KMS-11 (cell line): Measurements from ENCODE around the gene ZMYND8.

Experiments used
- H2AFZ ChIP-seq: fragments of 200-600 bp; sonication (generic); 2 replicates; pipeline ENCODE4 v1.6.1; 2016; ENCODE audit warnings: antibody characterized with exemption, mixed run types, low read depth
- H3K27ac ChIP-seq: fragments of 200-600 bp; sonication (generic); 2 replicates; pipeline ENCODE4 v1.6.1; 2016; ENCODE audit warnings: mild to moderate bottlenecking, mixed run types
- H3K27me3 ChIP-seq: fragments of 200-600 bp; sonication (generic); 2 replicates; pipeline ENCODE4 v1.6.1; 2017; ENCODE audit warnings: mild to moderate bottlenecking, low read depth, mixed run types, moderate library complexity; ENCODE audit not compliant: insufficient read depth
- H3K36me3 ChIP-seq: fragments of 200-600 bp; sonication (generic); 2 replicates; pipeline ENCODE4 v1.6.1; 2017; ENCODE audit warnings: mild to moderate bottlenecking, mixed run types; ENCODE audit not compliant: insufficient read depth
- H3K4me1 ChIP-seq: fragments of 200-600 bp; sonication (generic); 2 replicates; pipeline ENCODE4 v1.6.1; 2016; ENCODE audit warnings: mild to moderate bottlenecking, low read depth, mixed run types; ENCODE audit not compliant: poor library complexity, severe bottlenecking
- H3K4me2 ChIP-seq: fragments of 200-600 bp; sonication (generic); 2 replicates; pipeline ENCODE4 v1.7.0; 2016; ENCODE audit warnings: mild to moderate bottlenecking, mixed run types
- H3K4me3 ChIP-seq: fragments of 200-600 bp; sonication (generic); IDR thresholded peaks from 2 replicates; pipeline ENCODE4 v1.6.1; 2017; ENCODE audit warnings: low read depth, low read length, mixed read lengths; ENCODE audit not compliant: insufficient read depth
- H3K79me2 ChIP-seq: fragments of 200-600 bp; sonication (generic); 2 replicates; pipeline ENCODE4 v1.6.1; 2016; ENCODE audit warnings: low read depth, mixed run types; ENCODE audit not compliant: insufficient read depth
- H3K9ac ChIP-seq: fragments of 200-600 bp; sonication (generic); 2 replicates; pipeline ENCODE4 v1.6.1; 2016; ENCODE audit warnings: mild to moderate bottlenecking, mixed run types
- H4K20me1 ChIP-seq: fragments of 200-600 bp; sonication (generic); 2 replicates; pipeline ENCODE4 v1.6.1; 2016; ENCODE audit warnings: mild to moderate bottlenecking, mixed run types; ENCODE audit not compliant: insufficient read depth
- CTCF ChIP-seq: fragments of 200-600 bp; sonication (generic); conservative IDR thresholded peaks from 2 replicates; pipeline ENCODE4 v1.6.1; 2017; ENCODE audit warnings: low read depth, mild to moderate bottlenecking, antibody characterized with exemption, low read length, moderate library complexity, mixed read lengths

Gene ZMYND8

GRCh38 chr20:47338131-47338628 lies 18.3 kb downstream of the ZMYND8 start:
- Histone ChIP-seq H3K9ac (no peak overlapping the region), H3K4me3 (no peak overlapping the region), H3K4me2 (no peak overlapping the region), H3K36me3 (no peaks in the 10 kb centered on the region; the same call in 1 of the 2 replicates), H4K20me1 (no peaks in the 10 kb centered on the region), H3K27me3 (no peaks in the 10 kb centered on the region), H3K79me2 (peaks cover 64% of the 10 kb centered on the region; the same call in 1 of the 2 replicates), H3K27ac (no peak overlapping the region), H2AFZ (no peak overlapping the region), H3K4me1 (peaks cover 11% of the 10 kb centered on the region)
- TF ChIP-seq CTCF, result no peak

DNA sequence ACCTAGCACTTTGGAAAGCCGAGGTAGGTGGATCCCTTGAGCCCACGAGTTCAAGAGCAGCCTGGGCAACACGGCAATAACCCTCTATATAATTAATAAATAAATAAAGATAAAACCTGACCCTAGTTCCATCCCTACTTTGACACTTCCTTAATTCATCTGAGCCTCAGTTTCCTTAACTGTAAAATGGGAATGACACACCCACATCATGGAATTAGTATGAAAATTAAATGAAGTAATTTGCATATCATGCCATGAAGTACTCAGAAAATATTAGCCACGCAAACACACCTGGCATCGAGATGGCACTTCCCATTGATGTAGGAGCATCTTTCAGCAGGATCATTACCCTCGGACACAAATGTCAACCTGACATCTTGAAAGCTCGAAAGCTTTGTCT lies 19.1 kb downstream of the ZMYND8 start:
- no peak overlapping the region for H2AFZ ChIP-seq
- H3K4me1 ChIP-seq, result peaks cover 11% of the 10 kb centered on the region
- H3K27ac ChIP-seq, result no peak overlapping the region
- no peaks in the 10 kb centered on the region; the same call in 1 of the 2 replicates for H3K36me3 ChIP-seq
- no peak overlapping the region for H3K9ac ChIP-seq
- H4K20me1 ChIP-seq, result no peaks in the 10 kb centered on the region
- no peak overlapping the region for H3K4me2 ChIP-seq
- peaks cover 57% of the 10 kb centered on the region; the same call in 1 of the 2 replicates for H3K79me2 ChIP-seq
- no peaks in the 10 kb centered on the region for H3K27me3 ChIP-seq
- no peak overlapping the region for H3K4me3 ChIP-seq
- TF ChIP-seq CTCF, result no peak

DNA sequence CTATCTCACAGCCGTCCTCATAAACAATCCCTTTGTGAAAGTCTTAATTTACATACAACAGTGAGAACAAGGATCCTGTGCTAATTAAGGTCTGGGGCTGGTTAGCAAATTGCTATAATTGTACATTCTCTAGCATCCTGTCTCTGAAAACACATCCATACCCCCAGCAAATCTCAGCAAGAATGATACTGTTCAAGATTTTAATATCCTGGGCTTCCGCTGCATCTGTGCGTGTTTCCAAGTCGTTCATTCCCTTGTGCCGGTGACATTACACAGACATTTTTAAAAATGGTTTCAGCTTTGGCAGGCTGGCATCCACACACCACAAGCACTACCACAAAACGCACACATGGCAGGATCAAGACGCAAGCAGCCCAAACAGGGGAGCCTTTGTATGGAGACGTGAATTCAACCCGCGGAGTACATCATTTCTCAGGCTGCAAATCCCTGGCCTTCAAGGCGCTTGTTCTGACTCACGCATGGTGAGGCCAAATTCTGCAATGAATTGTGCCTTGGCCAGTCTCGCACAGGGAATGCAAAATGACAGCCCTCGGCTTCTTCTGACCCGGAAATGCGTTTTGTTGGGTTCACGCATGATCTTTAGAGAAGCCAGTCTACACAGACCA lies 20.3 kb downstream of the ZMYND8 start:
- no peak for TF ChIP-seq CTCF
- H3K4me1 ChIP-seq, result peaks cover 11% of the 10 kb centered on the region
- no peak overlapping the region for H3K4me2 ChIP-seq
- H2AFZ ChIP-seq, result no peak overlapping the region
- H4K20me1 ChIP-seq, result no peaks in the 10 kb centered on the region
- H3K27ac ChIP-seq, result no peak overlapping the region
- no peak overlapping the region for H3K9ac ChIP-seq
- no peaks in the 10 kb centered on the region; the same call in 1 of the 2 replicates for H3K36me3 ChIP-seq
- H3K79me2 ChIP-seq, result peaks cover 49% of the 10 kb centered on the region; the same call in 1 of the 2 replicates
- H3K27me3 ChIP-seq, result no peaks in the 10 kb centered on the region
- H3K4me3 ChIP-seq, result no peak overlapping the region

DNA sequence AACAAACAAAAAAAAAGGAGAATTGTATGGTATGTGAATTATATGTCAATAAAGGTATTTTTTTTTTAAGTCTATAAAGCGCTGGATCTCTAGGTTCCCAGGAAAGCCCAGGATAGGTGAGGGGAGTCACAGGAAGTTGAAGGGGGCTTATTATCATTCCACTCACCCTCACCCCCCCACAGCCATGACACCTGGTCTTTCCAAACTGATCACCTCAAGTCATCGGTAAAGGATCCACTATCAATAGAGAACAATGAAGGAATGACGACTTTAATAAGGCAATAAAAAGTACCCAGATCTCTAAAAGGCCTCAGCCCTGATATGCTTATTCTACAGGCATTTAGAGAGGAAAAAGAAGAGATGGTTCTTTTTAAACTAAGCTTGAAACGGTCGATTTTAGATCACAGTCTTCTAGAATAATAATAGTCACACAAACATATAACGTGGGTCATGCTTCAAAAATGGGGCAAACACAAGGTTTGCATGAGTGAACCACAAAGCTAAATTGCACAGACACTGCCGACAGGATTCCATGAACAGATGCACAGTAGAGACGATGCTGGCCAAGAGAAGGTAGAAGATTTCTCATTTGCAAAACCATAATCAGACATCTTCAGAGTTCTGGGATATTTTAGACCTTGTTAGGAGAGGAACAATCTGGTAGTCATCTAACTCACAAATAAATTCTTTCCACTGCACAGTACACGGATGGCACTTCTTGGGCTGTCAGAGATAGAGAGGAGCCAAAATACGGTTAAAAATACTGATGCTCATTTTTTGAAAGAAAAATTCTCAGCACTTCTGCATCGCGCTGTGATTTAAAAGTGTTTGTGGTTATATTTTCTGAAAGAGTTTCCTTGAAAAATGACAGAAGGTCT lies 21.0 kb downstream of the ZMYND8 start:
- Histone ChIP-seq H3K79me2 (peaks cover 42% of the 10 kb centered on the region; the same call in 1 of the 2 replicates), H3K4me2 (no peak overlapping the region), H3K9ac (no peak overlapping the region), H3K27ac (no peak overlapping the region), H2AFZ (no peak overlapping the region), H3K4me1 (peaks cover 7% of the 10 kb centered on the region), H3K4me3 (no peak overlapping the region), H3K36me3 (no peaks in the 10 kb centered on the region; the same call in 1 of the 2 replicates), H3K27me3 (no peaks in the 10 kb centered on the region), H4K20me1 (no peaks in the 10 kb centered on the region)
- TF ChIP-seq CTCF, result no peak
